22Rv1 (cell line): ENCODE data around the gene COL27A1.

Source experiments
- CTCF ChIP-seq: fragments of 450-650 bp; IDR thresholded peaks from 2 replicates; pipeline ENCODE4 v1.5.1; 2017; ENCODE audit warnings: mild to moderate bottlenecking
- ZFX ChIP-seq: fragments of 450-650 bp; IDR thresholded peaks from 2 replicates; pipeline ENCODE4 v1.6.1; 2017; ENCODE audit warnings: antibody characterized with exemption, borderline replicate concordance

DNA sequence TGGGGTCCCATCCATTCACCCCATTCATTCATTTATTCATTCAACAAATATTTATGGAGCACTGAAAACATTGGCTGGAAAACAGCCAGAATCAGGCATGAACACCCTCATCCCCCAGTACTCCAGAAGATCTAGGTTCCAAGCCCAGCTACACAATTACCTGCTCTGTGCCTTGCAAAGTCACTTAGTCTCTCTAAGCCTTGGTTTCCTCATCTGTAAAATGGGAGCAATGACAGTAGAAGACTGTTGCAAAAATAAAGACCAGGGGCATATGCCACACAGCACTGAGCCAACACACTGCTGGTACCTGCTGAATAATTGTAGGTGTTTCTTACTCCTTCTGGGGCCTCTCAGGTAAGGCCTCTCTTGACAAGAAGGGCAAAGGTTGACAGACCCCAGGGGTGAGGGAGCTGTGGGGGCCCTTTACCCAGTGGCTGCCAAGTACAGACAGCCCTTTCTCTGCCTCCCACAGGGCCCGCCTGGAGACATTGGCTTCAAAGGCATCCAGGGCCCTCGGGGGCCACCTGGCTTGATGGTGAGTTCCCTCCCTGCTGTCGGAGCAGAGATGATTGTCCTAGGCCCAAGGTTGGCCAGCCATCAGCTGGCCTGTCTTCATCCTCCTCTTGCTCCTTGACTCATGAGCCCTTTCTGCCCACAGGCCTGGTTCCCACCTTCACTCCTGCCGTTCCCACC, 145.0 kb downstream of the COL27A1 start:
- no peak for TF ChIP-seq CTCF
- TF ChIP-seq ZFX = no peak
